ENCODE measurements around the gene AGBL1.

The AGBL1 gene

DNA sequence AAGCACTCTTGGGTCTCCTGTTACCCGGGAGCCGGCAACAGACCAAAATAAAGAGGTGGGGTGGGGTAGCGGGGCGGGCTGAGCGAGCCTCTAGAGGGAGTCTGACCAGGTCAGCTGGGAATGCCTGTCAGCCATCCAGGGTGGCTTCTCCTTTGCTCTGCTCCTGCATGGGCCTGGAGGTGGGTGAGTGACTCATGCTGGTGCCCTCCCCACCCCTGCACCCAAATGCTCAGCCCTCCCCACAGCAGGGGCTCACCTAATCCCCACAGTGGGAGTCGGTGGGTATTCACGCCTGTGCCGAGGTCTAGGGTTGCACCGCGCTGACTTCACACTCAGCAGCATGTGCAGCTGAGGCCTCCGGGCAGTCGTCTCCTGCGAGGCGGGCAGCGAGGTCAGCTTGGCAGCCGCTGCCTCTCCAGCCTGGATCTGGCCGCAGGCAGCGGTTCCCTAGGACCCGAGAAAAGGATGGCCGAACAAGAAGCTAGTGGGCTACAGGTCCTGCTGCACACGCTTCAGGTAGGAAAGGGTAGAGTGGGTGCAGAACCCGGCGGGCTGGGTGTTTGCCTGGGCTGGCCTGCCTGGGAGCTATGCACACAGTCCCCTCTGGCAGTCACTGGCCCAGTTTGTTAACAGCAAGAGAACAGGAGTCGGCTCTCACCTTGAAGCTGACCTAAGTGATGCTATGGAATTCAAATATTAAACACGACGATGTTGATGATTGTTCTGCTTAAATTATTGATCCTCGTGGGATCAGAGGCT, at the start of gene AGBL1:
AGBL1 (plus strand) TSS at position 364 of the 759 bp plus-strand sequence.
- DNase-seq (ENCODE audit: low read depth): no peak

DNA sequence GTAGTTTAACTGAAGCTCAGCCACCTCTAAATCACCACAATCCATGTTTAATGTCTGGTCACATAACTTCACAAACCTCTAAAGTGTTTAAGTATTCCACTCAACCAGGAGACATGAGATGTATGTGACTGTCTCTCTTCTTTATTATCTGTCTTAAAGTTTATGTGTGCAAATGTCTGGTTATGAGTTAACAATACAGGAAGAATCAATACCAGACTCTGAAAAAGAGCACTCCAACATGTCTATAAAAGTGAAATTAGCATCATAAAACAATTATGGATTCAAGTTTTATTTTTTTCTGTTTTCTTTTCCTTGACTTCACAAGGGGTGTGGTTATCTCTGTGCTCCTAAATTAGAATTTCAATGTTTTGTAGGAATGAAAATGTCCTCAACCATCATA, 44.8 kb upstream of the AGBL1 start:
- DNase-seq (ENCODE audit: low read depth): no peak

DNA sequence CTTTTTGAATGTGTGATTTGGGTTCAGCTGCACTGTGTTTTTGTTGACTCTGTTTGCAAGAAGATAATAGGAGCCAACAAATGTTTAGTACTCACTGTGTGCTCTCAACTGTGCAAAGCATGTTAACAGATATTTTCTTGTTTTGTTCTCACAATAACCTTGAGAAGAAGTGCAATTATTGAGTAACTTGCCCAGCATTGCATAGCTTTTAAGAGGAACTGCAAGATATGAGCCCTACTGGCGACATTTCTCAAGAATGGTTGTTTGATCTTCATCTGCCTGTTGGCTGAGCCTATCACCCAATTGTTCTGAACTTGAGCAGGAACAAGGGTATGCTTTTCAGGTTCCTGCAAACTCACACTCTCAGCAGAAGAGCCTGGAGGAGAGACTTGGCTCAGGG, 43.4 kb upstream of the AGBL1 start:
- DNase-seq (ENCODE audit: low read depth): no peak

DNA sequence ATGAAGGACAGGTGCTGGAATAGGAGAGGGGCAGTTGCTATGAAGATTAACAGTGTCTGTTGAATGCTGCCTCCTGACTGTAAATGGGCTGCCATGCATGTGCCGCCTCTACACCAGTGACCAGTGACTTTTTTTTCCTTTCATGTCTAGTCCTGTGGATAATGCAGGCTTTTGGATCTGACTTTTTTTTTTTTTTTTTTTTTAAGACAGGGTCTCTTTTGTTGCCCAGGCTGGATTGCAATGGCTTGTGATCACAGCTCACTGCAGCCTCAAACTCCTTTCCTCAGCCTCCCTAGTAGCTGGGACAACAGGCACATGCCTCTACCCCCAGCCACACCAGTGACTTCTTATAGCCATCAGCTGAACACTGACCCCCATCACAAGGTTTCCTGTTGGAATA, 41.2 kb upstream of the AGBL1 start:
- no peak for DNase-seq (ENCODE audit: low read depth)

DNA sequence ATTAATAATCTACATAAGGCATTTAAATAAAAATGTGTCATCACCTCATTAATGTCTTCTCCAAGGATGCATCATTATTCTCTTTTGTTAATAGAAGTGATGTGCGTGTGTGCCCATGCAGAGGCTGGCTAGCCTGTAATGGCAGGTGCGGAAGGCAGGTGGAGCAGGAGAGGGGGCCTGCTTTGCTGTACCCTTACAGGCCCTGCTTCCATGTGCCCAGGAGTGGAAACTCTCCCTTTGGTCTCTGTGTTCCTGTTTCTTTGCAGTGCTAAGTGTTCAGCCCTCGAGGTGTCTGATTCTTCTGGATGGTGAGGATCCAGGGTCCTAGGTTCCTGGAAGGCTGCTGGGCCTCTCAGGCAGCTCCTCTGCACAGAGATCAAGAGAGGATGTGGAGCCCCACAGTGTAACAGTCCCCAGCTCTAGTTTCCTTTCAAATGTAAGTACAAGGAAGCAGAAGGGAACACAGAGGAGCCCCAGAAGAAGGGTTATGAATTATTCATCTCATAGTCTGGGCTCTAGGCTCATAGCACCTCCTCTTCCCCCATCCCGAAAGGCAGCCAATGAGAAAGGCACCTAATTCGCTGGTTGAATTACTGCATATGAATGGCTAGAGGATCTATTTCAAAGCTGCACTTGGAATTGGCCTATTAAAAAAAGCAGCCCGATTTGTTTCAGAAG, 39.2 kb upstream of the AGBL1 start:
- no peak for DNase-seq (ENCODE audit: low read depth)

DNA sequence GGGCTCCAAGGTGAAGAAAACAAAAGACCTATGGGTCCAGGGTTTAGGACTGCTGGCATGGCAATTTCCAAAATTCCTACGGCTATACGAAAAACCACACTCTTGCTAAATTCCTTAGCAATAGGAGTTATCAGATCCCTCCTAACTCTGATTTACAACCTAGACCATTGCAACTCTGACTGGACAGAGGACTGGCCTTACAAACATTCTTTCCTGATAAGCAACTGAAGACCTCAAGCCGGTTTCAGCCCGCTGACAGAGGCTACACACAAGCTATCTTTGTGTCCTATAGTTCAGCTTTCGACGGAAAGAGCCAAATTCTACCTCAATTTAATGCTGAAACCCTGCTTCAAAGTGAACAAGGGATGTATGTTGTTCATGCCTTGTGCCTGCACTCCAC, 38.3 kb upstream of the AGBL1 start:
- DNase-seq (ENCODE audit: low read depth): peak; percentile 27

DNA sequence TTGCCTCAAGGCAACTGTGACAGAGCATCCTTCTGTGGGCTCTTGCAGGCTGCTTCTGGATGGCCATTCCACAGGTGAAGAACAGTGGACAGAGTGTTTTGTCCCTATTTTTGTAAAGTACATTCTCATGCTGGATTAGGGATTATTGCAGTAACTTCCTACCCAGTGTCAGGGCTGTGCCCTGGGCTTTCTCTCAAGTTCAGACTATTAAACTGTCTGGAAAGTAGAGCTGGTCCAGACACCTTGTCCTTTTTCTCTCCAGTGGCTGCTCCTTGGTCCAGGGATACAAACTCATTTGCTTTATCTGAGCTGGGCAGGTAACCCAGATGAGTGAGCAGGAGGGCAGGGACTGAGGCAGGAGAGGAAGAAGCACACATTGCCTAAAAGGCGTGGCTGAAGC, 37.4 kb upstream of the AGBL1 start:
- no peak for DNase-seq (ENCODE audit: low read depth)

DNA sequence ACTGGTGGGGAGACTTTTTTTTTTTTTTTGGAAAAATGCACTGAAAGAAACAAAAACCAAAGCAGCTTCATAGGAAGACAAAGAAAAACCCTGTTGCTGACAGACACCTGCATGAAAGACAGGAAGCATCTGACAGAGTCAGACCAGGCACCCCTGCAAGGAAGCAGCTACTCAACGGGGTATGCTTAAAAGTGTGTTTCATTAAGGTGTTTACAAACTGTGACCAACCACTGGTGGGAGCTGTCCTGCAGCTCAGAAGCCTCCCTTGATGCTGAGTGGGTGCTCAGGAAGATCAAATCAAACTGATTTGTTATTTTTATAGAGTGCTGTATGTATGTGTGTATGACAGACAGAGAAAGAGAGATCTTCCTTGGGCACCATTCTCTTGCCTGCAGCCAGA, 34.7 kb upstream of the AGBL1 start:
- no peak for DNase-seq (ENCODE audit: low read depth)

DNA sequence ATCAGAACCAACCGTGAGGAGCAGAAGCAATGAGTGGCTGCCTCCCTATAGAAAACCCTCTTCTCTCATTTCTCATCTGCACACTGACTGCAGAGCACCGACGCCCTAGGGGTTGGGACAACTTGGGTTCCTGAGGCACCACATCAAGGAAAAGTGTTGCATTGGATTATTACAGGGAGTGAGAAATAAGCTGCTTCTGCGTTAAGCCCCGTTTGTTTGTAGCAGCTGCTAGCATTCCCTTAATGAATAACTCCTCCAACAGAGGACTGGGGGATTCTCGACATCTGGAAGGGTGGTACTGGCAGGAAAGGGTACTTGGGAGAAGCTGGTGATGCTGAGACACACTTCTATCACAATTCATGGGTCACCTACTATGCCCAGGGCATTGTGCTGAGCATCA, 25.3 kb upstream of the AGBL1 start:
- no peak for DNase-seq (ENCODE audit: low read depth)

DNA sequence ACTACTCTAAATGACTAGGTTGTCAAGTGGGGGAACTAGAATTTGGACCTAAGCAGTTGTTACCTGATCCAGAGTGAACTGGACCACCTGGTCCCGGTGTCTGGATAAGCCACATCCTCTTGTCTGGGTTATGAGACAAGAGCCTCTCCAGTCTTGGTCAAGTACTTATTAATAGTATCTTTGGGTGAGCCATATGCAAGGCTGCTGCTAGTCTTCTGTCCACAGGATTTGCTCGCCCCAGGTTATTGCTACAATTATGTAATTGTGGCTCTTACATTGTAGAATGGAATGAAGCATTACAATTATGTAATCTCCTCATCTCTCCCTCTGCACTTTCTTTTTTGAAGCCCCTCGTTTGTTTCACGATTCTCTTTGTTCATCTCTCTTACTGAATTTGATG, 24.0 kb upstream of the AGBL1 start:
- no peak for DNase-seq (ENCODE audit: low read depth)

DNA sequence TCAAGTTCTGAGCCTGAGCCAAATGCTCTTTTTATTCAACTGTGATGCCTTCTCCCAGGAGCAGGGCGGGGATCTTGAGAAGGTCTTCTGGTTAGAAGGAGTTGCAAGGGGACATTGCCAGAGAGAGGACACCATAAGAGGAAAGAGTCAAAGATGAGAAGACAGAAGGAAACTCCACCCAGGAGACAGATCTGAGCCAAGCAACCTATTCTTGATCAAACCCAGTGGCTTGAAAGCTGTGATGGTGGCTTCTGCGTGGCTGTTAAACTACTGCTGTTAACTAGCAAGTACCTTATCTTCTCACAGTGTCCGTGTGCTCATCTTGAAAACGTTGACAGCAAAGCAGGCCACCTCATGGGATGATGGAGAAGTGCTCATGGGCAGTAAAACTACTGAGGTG, 19.8 kb upstream of the AGBL1 start:
- DNase-seq (ENCODE audit: low read depth): no peak

DNA sequence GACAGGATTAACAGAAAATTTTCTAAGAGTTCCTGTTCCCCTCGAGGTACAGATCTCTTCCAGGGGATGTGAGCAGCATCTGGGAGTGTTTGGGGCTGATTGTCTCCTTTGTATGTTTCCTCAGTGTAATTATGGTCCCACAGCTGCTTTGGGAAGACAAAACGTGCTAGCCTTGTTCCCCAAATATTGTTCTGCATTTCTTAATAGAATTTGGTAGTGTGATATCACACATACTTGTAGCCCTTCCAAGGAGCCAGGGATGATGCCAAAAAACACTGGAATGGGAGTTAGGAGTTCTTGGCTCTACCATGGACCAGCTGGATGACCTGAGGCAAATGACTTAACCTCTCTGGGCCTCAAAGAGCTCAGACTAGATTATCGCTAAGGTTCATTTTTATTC, 19.0 kb upstream of the AGBL1 start:
- DNase-seq (ENCODE audit: low read depth): no peak

DNA sequence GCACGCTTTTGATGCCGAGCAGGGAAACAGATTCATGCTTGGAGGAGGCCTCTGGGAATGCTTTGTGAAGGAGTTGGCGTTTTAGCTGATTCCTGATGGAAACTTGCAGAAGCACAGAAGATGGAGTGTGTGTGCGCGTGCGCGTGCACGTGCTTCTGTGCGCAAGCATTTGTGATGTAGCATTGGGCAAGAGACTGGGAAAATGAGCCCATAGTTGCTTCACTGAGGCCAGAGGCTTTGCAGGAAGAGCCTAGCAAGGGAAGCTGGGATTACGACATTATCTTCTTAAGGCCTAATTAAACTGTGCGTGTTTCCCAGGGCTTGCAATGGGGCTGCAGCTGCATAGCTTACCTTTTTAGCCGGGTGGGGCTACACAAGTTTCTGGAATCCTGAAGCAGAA, 18.1 kb upstream of the AGBL1 start:
- DNase-seq (ENCODE audit: low read depth): no peak

DNA sequence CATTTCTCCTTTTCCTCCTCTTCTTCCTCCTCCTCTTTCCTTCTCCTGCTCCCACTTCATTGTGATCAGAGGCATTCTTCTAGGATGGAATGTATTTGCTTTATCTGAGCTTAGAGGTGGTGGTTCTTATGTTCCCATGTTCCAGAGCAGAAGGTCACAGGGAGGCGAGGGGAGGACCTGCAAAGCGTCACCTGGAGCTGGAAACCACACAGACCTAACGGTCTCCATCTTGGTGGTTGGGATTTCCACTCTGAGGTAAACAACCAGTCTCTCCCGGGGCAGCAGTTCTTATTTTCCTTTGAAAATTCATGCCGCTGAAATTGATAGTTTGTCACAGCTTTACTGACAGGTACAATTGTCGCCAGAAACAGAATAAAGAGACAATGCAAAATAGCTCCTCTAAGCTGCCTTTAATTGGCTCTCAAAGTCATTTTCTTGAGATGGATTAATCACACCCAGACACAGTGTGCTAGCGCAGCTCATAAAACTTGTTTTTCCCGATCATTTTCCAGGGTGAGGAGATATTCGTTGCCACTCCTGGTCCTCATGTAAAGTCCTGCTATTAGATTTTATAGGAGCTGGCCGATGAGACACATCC, 16.9 kb upstream of the AGBL1 start:
- DNase-seq (ENCODE audit: low read depth): no peak

DNA sequence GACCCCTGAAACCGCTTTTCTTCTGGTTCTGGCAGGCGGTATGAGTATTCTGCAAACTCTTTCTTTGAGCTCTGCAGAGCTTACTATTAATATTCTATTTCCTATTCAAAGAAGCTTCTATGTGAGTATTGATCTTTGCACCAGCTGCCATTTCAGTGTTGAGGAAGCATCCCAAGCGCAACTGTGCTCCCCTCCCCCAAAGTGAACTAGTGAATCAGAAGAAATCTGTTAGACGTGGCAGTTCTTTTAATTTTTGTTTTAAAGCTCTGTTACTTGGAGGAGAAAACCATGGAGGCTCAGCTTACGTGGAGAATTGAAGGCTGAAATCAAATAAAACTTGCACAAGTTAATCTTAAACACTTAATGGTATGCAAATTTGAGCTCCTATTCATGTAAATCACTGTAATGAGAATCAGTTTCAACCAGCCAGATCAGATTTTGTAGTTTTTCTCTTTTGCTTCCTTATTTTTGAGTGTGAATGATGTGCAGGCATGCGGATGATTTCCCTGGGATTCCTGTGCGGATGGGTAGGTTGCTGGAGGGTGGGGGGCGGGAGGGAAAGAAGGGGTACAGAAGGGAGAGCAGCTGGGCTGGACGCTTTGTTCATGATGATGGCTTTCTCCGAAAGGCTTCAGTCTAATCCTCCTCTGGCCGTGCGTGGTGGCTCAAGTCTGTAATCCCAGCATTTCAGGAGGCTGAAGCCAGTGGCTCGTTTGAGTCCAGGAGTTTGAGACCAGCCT, 16.1 kb upstream of the AGBL1 start:
- DNase-seq (ENCODE audit: low read depth): no peak

DNA sequence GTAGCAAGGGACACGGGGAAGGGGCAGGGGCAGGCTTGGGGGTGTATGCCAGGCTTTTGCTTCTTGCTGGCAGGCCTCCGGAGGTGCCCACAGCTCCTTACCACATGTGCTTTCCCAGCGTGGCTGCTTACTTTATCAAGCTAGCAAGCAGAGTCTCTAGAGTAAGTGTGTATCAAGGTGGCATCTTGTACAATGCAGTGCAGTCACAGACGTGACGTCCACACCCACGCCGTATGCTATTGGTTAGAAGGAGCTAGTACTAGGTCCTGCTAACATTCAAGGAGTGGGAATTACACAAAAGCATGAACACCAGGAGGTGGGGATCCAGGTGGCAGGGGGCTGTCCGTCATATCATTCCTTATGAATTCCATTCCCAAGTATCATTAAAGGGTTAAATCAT, 15.3 kb upstream of the AGBL1 start:
- DNase-seq (ENCODE audit: low read depth): no peak

DNA sequence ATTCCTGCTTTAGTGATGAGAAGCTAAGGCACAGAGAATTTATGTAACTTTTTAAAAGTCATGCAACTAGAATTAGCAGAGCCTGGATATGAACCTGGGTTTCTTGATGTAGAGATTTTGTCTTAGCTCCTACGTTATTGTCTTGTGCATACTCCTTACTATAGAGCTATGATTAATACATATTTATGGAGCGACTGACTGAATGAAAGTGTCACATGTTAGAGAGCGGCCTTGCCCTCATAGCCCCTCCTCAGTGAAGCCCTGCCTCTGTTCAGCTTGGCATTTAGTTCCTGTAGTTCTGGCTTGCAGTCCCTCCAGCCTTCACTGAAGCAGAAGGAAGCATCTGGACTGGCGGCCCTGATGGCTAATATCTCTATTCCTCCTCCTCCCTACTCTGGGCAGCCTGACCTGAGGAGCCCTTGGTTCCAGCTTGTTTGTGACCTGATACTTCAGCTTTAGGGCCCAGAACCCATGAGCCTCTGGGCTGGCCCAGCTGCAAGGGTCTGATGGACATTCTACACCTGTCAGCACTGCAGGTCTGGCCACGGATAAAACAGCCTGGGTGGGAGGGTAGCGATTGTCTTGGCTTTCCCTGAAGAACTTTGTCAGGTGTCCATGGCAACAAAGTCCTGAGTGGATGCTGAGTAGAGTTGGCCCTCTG, 13.4 kb upstream of the AGBL1 start:
- DNase-seq (ENCODE audit: low read depth): no peak

DNA sequence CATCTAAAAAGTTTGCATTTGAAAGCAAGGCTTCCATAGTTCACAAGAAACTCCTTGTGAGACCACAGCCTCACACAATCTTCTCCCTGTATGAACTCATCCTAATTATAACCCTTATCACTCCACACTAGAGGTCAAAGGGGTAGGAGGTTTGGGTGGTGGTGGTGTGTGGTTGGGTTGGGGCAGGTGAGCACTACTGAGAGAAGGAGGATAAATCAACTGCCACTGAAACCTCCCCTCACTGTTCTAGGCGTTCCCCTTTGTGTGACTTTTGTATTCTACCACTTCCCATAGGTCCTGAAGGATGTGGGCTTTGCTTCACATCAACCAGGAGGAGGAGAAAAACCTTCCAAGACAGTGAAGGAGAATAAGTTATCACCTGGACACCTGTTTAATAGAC, 6.4 kb upstream of the AGBL1 start:
- no peak for DNase-seq (ENCODE audit: low read depth)

DNA sequence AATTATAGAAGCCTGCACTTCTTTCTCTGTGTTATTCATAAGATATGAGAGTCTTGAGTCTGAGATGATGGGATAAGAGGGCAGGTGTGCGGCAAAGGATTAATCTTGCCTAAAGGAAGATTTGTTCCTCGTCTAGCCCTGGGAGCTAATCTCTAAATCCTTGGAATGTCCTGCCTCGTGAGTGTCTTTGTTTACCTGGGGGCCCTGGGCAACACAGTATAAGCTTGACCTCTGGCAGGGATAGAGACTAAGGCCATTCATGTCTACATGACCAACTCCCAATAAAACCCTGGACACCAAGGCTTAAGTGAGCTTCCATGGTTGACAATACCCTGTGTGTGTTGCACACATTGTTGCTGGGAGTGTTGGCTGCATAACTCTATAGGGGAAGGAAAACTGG, 3.2 kb upstream of the AGBL1 start:
- DNase-seq (ENCODE audit: low read depth): no peak

DNA sequence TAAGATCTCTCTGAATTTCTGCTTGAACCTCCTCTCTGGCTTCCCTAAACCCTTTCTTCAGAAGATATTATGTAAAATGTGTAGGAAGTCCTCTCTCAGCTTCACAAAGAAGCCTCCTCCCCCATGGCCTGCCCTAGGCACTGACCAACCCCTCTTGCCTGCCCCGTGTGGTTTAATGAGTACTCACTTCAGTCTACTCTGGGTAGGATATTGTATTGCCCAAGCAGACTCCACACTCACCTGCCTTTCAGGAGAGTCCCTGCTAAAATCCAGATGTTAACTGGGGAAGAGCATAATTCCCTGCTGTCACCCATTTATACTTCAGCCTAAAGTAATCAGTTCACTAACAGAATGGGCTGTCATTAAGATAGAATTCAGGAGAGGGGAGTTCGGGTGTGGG, 2.6 kb upstream of the AGBL1 start:
- DNase-seq (ENCODE audit: low read depth): no peak

DNA sequence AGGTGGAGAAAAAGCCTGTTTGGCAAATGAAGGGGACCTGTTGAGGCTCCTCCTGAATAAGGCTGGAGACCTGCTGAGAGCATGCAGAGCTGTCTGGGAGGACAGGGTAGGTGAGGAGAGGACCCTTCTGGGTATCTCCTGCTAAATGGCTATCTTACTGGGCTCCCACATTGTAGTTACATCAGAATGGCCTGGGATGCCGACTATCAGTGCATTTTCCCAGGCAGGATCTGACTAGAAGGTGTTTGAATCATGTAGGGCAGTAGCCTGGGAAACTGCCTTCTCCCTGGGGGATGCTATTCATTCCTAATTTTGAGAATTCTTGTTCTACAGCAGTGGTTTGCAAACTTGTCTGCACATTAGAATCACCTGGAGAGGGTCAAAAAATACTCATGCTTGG, 631 bp downstream of the AGBL1 start:
- DNase-seq (ENCODE audit: low read depth): no peak

DNA sequence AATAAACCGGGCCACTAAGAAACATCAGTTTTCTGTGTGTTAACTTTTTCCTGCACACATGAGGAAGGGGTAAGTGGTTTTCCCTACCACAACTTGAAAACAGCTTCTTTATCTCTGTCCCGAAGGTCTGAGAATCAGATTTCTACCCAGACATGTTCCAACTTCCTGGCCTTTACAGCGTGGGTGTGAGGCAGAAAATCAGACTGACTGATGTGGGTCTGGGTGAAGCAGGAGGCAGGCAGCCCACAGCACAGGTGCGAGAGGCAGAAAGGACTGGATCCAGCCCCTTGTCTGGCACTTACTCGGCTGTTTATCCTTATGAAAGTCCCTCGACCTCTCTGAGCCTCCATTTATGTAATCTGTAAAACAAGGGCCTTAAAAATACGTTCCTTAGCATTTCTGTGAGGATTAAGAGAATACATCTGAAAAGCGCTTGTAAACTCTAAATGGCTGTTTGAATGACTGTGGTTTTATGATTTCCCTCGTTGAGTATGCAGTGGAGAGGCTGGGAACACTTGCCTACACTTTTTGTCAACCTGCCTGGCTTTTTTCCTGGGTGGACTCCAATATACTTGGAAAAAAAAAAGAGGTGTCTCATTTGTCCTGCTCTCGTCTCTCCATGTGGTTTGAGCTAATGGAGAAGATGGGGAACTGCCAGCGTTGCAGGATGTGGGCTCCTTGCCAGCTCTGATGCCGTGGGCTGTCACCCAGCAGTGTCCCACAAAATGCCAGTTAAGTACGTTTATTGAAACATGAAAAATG, 3.1 kb downstream of the AGBL1 start:
- DNase-seq (ENCODE audit: low read depth): no peak
